Eye (tissue), 1 donor: ENCODE data around the gene ADAMTSL3.
"Not testable (repeated sequence)": the region's sequence is repeated elsewhere in the genome, so short reads cannot be mapped to it uniquely, and the experiment has no call there.

Source experiments
- DNase-seq: peaks from one replicate; pipeline ENCODE4 v3.0.0-alpha.2; 2015

ADAMTSL3 gene

GRCh38 chr15:83709811-83710210 is 55.9 kb downstream of the ADAMTSL3 start:
- no peak for DNase-seq

GRCh38 chr15:83710452-83710851 is 56.5 kb downstream of the ADAMTSL3 start:
- DNase-seq, result no peak

- DNase-seq, result no peak
Measured at GRCh38 chr15:83711236-83711635, 57.3 kb downstream of the ADAMTSL3 start.

GRCh38 chr15:83713242-83713641 is 59.3 kb downstream of the ADAMTSL3 start:
- no peak for DNase-seq

GRCh38 chr15:83714939-83715628 is 61.2 kb downstream of the ADAMTSL3 start:
- no peak for DNase-seq

- DNase-seq, result no peak
Measured at GRCh38 chr15:83716605-83717004, 62.7 kb downstream of the ADAMTSL3 start.

- DNase-seq, result no peak
Measured at GRCh38 chr15:83717010-83717409, 63.1 kb downstream of the ADAMTSL3 start.

- DNase-seq, result peak; percentile 19
Measured at GRCh38 chr15:83720468-83720867, 66.5 kb downstream of the ADAMTSL3 start.

- no peak for DNase-seq
Measured at GRCh38 chr15:83721031-83721430, 67.1 kb downstream of the ADAMTSL3 start.

GRCh38 chr15:83721981-83722380 is 68.1 kb downstream of the ADAMTSL3 start:
- no peak for DNase-seq

- DNase-seq, result no peak
Measured at GRCh38 chr15:83723216-83723615, 69.3 kb downstream of the ADAMTSL3 start.

GRCh38 chr15:83732196-83732595 is 78.3 kb downstream of the ADAMTSL3 start:
- no peak for DNase-seq

GRCh38 chr15:83732770-83733169 is 78.8 kb downstream of the ADAMTSL3 start:
- no peak for DNase-seq

- DNase-seq, result no peak
Measured at GRCh38 chr15:83733206-83733605, 79.3 kb downstream of the ADAMTSL3 start.

- DNase-seq, result no peak
Measured at GRCh38 chr15:83733691-83734090, 79.8 kb downstream of the ADAMTSL3 start.

GRCh38 chr15:83734487-83734886 is 80.6 kb downstream of the ADAMTSL3 start:
- no peak for DNase-seq

- DNase-seq, result no peak
Measured at GRCh38 chr15:83739629-83740028, 85.7 kb downstream of the ADAMTSL3 start.

- no peak for DNase-seq
Measured at GRCh38 chr15:83745771-83746170, 91.8 kb downstream of the ADAMTSL3 start.

- no peak for DNase-seq
Measured at GRCh38 chr15:83746231-83746630, 92.3 kb downstream of the ADAMTSL3 start.

GRCh38 chr15:83747050-83747717 is 93.3 kb downstream of the ADAMTSL3 start:
- DNase-seq, result peak; percentile 6

- DNase-seq, result no peak
Measured at GRCh38 chr15:83747718-83748110, 93.8 kb downstream of the ADAMTSL3 start.

- DNase-seq, result no peak
Measured at GRCh38 chr15:83753872-83754493, 100.1 kb downstream of the ADAMTSL3 start.

GRCh38 chr15:83757291-83757690 is 103.4 kb downstream of the ADAMTSL3 start:
- DNase-seq, result not testable (repeated sequence)

- no peak for DNase-seq
Measured at GRCh38 chr15:83762367-83762766, 108.4 kb downstream of the ADAMTSL3 start.
